WTC11 (cell line): Measurements from ENCODE around the gene DEPDC4. TPM values are rescaled to one million over a fixed set of nuclear protein-coding genes. Genes with fewer than 3 reads are reported as not detected.

ENCODE experiments used
- total RNA-seq: library from RNA; stranded (reverse); gene quantifications from 3 replicates; pipeline ENCODE4 v1.2.3, GENCODE V29; 2021

DEPDC4 gene
- total RNA-seq, 1 experiment from 2014 or later: 5.5 TPM

Other genes starting within 250 kb of the DEPDC4 start
- 21.4 to 23.8 TPM (median 22.4 TPM) in 3 replicates for gene BLTP3B, start 124.2 kb downstream of the DEPDC4 start, total RNA-seq
- gene ACTR6, start 66.3 kb downstream of the DEPDC4 start, total RNA-seq: 34.7 to 37.6 TPM (median 36.1 TPM) in 3 replicates
- 33.4 to 37.1 TPM (median 33.8 TPM) in 3 replicates for gene SCYL2, start 98 bp upstream of the DEPDC4 start, total RNA-seq
- gene SLC17A8, start 90.0 kb upstream of the DEPDC4 start, total RNA-seq: 0.05 to 0.26 TPM in 2 of 3 replicates, not detected in the other
- gene NR1H4, start 206.8 kb upstream of the DEPDC4 start, total RNA-seq: not detected in 3 replicates